A673 (cell line): Measurements from ENCODE around the gene GABRG3. TPM values are rescaled to one million over a fixed set of nuclear protein-coding genes. Genes with fewer than 3 reads are reported as not detected.

Experiments used
- BruUV-seq: library from RNA; stranded (reverse); fragments of 400-500 nt; replicated peaks from 2 replicates; lab custom pipeline; 2021; lab: Mats Ljungman, UMichigan
- CTCF ChIA-PET: fragments of 300-600 bp; sonication (Branson Sonifier 250); formaldehyde crosslinking; loops from one replicate; lab custom pipeline; 2022; ENCODE audit warnings: antibody characterized with exemption; lab: Charles Lee
- POLR2A ChIA-PET: fragments of 300-600 bp; sonication (Branson Sonifier 250); formaldehyde crosslinking; loops from one replicate; lab custom pipeline; 2022; ENCODE audit warnings: antibody characterized with exemption; ENCODE audit not compliant: low non-redundant PET; lab: Charles Lee
- DNase-seq: peaks from one replicate; pipeline ENCODE4 v3.0.0-alpha.2; 2015; ENCODE audit warnings: low spot score
- H3K27ac ChIP-seq: fragments of 200-600 bp; sonication (generic); 2 replicates; pipeline ENCODE4 v1.5.1; 2016; ENCODE audit warnings: mixed run types, low read depth, mild to moderate bottlenecking, mixed read lengths, antibody characterized with exemption, low read length; ENCODE audit not compliant: poor library complexity, severe bottlenecking
- H3K27me3 ChIP-seq: fragments of 200-600 bp; sonication (generic); replicated peaks from 2 replicates; pipeline ENCODE4 v1.6.1; 2017; ENCODE audit warnings: mixed run types, low read depth, mild to moderate bottlenecking, mixed read lengths, antibody characterized with exemption, low read length; ENCODE audit not compliant: insufficient read depth, poor library complexity
- H3K36me3 ChIP-seq: fragments of 200-600 bp; sonication (generic); 2 replicates; pipeline ENCODE4 v1.6.1; 2016; ENCODE audit warnings: mixed run types, mild to moderate bottlenecking, mixed read lengths, antibody characterized with exemption, low read length; ENCODE audit not compliant: insufficient read depth, poor library complexity, severe bottlenecking
- H3K4me1 ChIP-seq: fragments of 200-600 bp; sonication (generic); 2 replicates; pipeline ENCODE4 v1.6.1; 2017; ENCODE audit warnings: mixed run types, mild to moderate bottlenecking, mixed read lengths, antibody characterized with exemption, low read length; ENCODE audit not compliant: insufficient read depth, poor library complexity, severe bottlenecking
- H3K4me3 ChIP-seq: fragments of 200-600 bp; sonication (generic); 2 replicates; pipeline ENCODE4 v1.5.1; 2016; ENCODE audit warnings: low read depth, mixed run types, mild to moderate bottlenecking, mixed read lengths, low read length; ENCODE audit not compliant: poor library complexity, severe bottlenecking
- H3K9me3 ChIP-seq: fragments of 200-600 bp; sonication (generic); 2 replicates; pipeline ENCODE4 v1.6.1; 2016; ENCODE audit warnings: mixed run types, low read depth, mild to moderate bottlenecking, mixed read lengths, antibody characterized with exemption, low read length; ENCODE audit not compliant: poor library complexity, severe bottlenecking
- CTCF ChIP-seq: fragments of 300-800, 200-600 bp; sonication (generic); conservative IDR thresholded peaks from 2 replicates; pipeline ENCODE4 v1.5.1; 2017; ENCODE audit warnings: low read depth, mild to moderate bottlenecking, antibody characterized with exemption, low read length, moderate library complexity, mixed read lengths
- EZH2 ChIP-seq: fragments of 200-600 bp; sonication (generic); IDR thresholded peaks from 2 replicates; pipeline ENCODE4 v1.6.1; 2017; ENCODE audit warnings: borderline replicate concordance, low read depth, mild to moderate bottlenecking, mixed read lengths, antibody characterized with exemption, low read length; ENCODE audit not compliant: poor library complexity, severe bottlenecking
- intact Hi-C: fragments of 100-400 bp; cut with micrococcal nuclease; formaldehyde crosslinking; loops from one replicate; pipeline ENCODE4 v1.10.0; 2022; ENCODE audit not compliant: unreplicated experiment
- total RNA-seq: library from RNA; stranded (reverse); gene quantifications from 2 replicates; pipeline ENCODE4 v1.2.3, GENCODE V29; 2021

The GABRG3 gene
- total RNA-seq, 1 experiment from 2014 or later = not detected

DNA sequence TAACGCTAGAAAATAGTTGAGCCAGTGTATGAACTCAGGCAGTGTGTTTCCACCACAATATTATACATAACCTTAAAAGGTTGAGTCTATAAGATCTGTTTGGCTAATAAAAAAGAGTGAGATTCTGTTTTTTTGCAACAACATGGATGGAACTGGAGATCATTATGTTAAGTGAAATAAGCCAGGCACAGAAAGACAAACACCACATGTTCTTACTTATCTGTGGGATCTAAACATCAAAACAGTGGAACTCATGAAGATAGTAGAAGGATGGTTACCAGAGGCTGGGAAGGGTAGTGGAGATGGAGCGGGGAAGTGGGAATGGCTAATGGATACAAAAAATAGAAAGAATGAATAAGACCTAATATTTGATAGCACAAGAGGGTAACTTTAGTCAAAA is 150.7 kb downstream of the GABRG3 start:
- no TSS peak for BruUV-seq
- no peaks in the 10 kb centered on the region for H3K4me1 ChIP-seq
- DNase-seq = no peak

DNA sequence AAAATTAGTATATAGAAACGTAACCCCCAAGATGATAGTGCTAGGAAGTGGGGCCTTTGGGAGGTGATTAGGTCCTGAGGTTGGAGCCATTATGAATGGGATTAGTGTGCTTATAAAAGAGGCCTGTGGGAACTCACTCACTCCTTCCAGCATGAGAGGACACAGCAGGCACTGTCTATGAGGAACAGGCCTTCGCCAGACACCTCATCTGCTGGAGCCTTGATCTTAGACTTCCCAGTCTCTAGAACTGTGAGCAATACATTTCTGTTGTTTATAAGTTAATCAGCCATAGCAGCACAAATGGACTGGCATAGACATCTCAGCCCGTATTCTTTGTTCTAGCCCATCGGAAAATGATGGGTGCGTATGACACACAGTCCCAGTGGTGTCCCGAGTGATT is 152.3 kb downstream of the GABRG3 start:
- POLR2A ChIA-PET = no interaction called here
- intact Hi-C loops = no loop called here
- CTCF ChIA-PET = no interaction called here
- Histone ChIP-seq H3K4me1 (no peaks in the 10 kb centered on the region), H3K36me3 (no peaks in the 10 kb centered on the region), H3K27ac (no peak overlapping the region), H3K4me3 (no peak overlapping the region), H3K9me3 (peaks cover 54% of the 10 kb centered on the region), H3K27me3 (no peaks in the 10 kb centered on the region)
- DNase-seq = no peak
- TF ChIP-seq EZH2 = no peak
- no peak for TF ChIP-seq CTCF
- no TSS peak for BruUV-seq

More for the DNA sequence above, 150.7 kb downstream of the GABRG3 start:
- H3K36me3 ChIP-seq = no peaks in the 10 kb centered on the region
- H3K4me3 ChIP-seq = no peak overlapping the region
- intact Hi-C loops = no loop called here
- no peaks in the 10 kb centered on the region for H3K27me3 ChIP-seq
- CTCF ChIA-PET = no interaction called here
- POLR2A ChIA-PET = no interaction called here
- peaks cover 53% of the 10 kb centered on the region for H3K9me3 ChIP-seq
- no peak overlapping the region for H3K27ac ChIP-seq
- TF ChIP-seq EZH2 (no peak), CTCF (no peak)

DNA sequence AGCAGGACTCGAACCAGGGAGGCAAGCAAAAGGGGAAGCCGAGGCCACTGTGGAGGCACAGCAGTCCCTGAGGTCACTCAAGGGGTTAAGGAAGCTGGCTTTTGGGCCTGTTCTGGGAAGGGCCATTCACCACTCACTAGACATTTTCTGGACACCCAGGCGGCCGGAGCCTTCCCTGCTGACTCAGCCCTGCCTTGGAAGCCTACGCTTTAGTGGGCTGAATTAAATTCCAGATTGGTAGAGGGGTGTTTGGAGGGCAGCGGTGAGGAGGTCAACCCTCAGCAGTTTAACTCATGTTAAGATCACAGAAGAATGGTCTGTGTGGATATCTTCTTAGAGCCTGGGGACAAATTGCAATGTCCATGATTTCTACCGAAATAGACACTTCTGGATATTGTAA is 152.8 kb downstream of the GABRG3 start:
- TF ChIP-seq EZH2 = no peak
- TF ChIP-seq CTCF = no peak
- no peak for DNase-seq
- Histone ChIP-seq H3K36me3 (no peaks in the 10 kb centered on the region), H3K4me1 (no peaks in the 10 kb centered on the region), H3K27ac (no peak overlapping the region), H3K27me3 (no peaks in the 10 kb centered on the region), H3K4me3 (no peak overlapping the region), H3K9me3 (peaks cover 52% of the 10 kb centered on the region)
- intact Hi-C loops = no loop called here
- ChIA-PET POLR2A (no interaction called here), CTCF (no interaction called here)
- no TSS peak for BruUV-seq
